Spleen (tissue), 11 donors: Measurements from ENCODE around the gene SUN2. TPM values are rescaled to one million over a fixed set of nuclear protein-coding genes. Genes with fewer than 3 reads are reported as not detected.

ENCODE experiments used
- DNase-seq: peaks from one replicate; pipeline ENCODE4 v3.0.0-alpha.2; 2020
- H3K27ac ChIP-seq, 8 donors: fragments of 200-600 bp; sonication (generic) in 7 of 8; 1 replicate in 4 of 8; 2 replicates in 4 of 8; pipeline versions ENCODE4 v1.5.0 to v1.8.0; 2016 to 2021; ENCODE audit warnings: inconsistent platforms in 4 of 8, mild to moderate bottlenecking in 4 of 8, moderate library complexity in 1 of 8
- H3K27me3 ChIP-seq, 7 donors: fragments of 200-600 bp; sonication (generic) in 6 of 7; replicated peaks in 1 of 7; 1 replicate in 4 of 7; 2 replicates in 3 of 7; pipeline versions ENCODE4 v1.5.0 to v1.8.0; 2016 to 2021; ENCODE audit warnings: inconsistent platforms in 3 of 7, mild to moderate bottlenecking in 1 of 7
- H3K36me3 ChIP-seq, 6 donors: fragments of 200-600 bp; sonication (generic) in 5 of 6; 1 replicate in 4 of 6; 2 replicates in 2 of 6; pipeline versions ENCODE4 v1.5.0 to v1.8.0; 2016 to 2021; ENCODE audit warnings: inconsistent platforms in 2 of 6
- H3K4me1 ChIP-seq, 6 donors: fragments of 200-600 bp; sonication (generic) in 5 of 6; 1 replicate in 3 of 6; 2 replicates in 3 of 6; pipeline versions ENCODE4 v1.5.0 to v1.8.0; 2016 to 2021; ENCODE audit warnings: inconsistent platforms in 3 of 6
- H3K4me3 ChIP-seq, 8 donors: fragments of 200-600 bp; sonication (generic) in 7 of 8; 1 replicate in 4 of 8; 2 replicates in 4 of 8; pipeline versions ENCODE4 v1.5.0 to v1.8.0; 2016 to 2021; ENCODE audit warnings: inconsistent platforms in 4 of 8, mild to moderate bottlenecking in 4 of 8, moderate library complexity in 2 of 8
- H3K9me3 ChIP-seq, 8 donors: fragments of 200-600 bp; sonication (generic) in 7 of 8; 1 replicate in 4 of 8; 2 replicates in 4 of 8; pipeline versions ENCODE4 v1.5.0 to v1.8.0; 2016 to 2021; ENCODE audit warnings: inconsistent platforms in 4 of 8
- POLR2A ChIP-seq, 3 donors: fragments of 450-650 bp; IDR thresholded peaks; one replicate each; pipeline ENCODE4 v1.5.1; 2017; ENCODE audit warnings: antibody characterized with exemption in 3 of 3, mild to moderate bottlenecking in 1 of 3
- POLR2AphosphoS5 ChIP-seq, 3 donors: sonication (generic); formaldehyde crosslinking; IDR thresholded peaks; one replicate each; pipeline ENCODE4 v1.5.1; 2017; ENCODE audit warnings: antibody characterized with exemption in 3 of 3
- WGBS, 5 donors: extraction: QIAGEN DNeasy Blood & Tissue Kit in 3 of 5; methylation state at CpG; one replicate each; pipeline versions ENCODE4 v1.1.5 to v1.1.7; 2013 to 2018; 5-methylcytosine and 5-hydroxymethylcytosine counted together
- intact Hi-C: fragments of 100-400 bp; cut with DNase I; formaldehyde crosslinking; loops from one replicate; pipeline ENCODE4 v1.15.0; 2023; ENCODE audit warnings: low total_unique reads
- polyA plus RNA-seq, 3 donors: library from polyadenylated mRNA; stranded (reverse); fragments of 200-250 nt; gene quantifications; one replicate each; pipeline ENCODE4 v1.2.1, GENCODE V29; 2013
- total RNA-seq, 7 donors: library from RNA; depleted of rRNA in 3 of 7; stranded (reverse); fragments of >200 nt in 3 of 7; fragmentation: NEBNext Ultra II Directional in 4 of 7; extraction: Animal tissue kit (Norgen Biotek cat#: 25700) in 4 of 7; gene quantifications; one replicate each; pipeline versions ENCODE4 v1.1.0 to v1.2.1, GENCODE V29; 2016 to 2021
- TF ChIP-seq, protein P1 (sequence below), 11 experiments: fragments of 200-600 bp in 7 of 11; fragments of 450-650 bp in 4 of 11; sonication (generic) in 4 of 11; IDR thresholded peaks in 8 of 11; conservative IDR thresholded peaks in 3 of 11; 1 replicate in 7 of 11; 2 replicates in 4 of 11; pipeline versions ENCODE4 v1.4.0 to v1.8.0; 2016 to 2021; ENCODE audit warnings: antibody characterized with exemption in 11 of 11, inconsistent platforms in 4 of 11, mild to moderate bottlenecking in 1 of 11
- donor health status: healthy with polysubstance abuse.
- donor health status: DM: no; HTN: no; CAD: no; lungs with moderate emphysema.
- donor health status: DM: no; HTN: no; CAD: no.
- donor health status: Bipolar disorder and iron deficiency.
- donor health status: healthy.
- donor health status: DM: no; HTN: no; CAD: no.
- donor health status: DM: yes; HTN: yes; CAD: no.

Gene SUN2
- total and polyA plus RNA-seq, 10 donors, result 35.4 to 455 (median 208) TPM

DNA sequence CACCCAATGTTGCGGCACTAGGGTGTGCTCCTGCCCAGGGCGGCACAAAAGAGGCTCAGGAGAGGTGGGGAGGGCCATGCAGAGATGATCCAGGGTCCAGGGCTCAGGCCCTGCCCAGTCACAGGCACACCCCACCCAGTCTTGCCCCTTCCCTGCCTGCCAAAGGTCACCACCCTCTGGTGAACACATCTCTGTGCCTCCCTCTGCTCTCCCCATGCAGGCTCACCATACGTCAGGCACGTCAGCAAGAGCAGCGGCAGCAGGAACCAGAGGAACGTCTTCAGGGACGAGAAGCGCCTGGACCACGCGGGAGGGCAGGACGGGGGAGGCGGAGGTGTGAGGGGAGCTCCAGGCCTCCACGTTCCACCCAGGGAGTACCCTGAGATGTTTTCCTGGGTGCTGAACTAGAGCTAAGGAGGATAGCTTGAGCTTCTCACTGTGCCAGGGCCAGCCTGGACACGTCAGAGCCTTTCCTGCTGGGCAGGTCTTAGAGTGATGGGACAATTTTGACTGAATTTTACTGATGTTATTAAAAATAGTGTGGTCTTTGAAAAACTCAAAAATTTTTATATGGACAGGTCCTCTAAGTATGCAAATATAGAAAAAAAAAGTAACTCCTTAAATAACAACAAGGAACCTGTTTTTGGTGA lies 7.2 kb downstream of the SUN2 start:
- Histone ChIP-seq H3K4me3 (no peak overlapping the region), H3K36me3 (peaks cover 12 to 100% (median 90%) of the 10 kb centered on the region in 6 donors), H3K27me3 (no peaks in the 10 kb centered on the region), H3K27ac (peak overlapping the region in 3 of 8 donors; percentile 5 to 51 (median 26)), H3K4me1 (peaks cover 25 to 63% (median 36%) of the 10 kb centered on the region in 6 donors), H3K9me3 (no peaks in the 10 kb centered on the region)
- DNase-seq, result no peak
- intact Hi-C loops, result no loop called here
- WGBS, 5 donors, result 85 to 88% (median 88%) methylated on average over 13 to 14 of the region's 14 CpGs
- TF ChIP-seq POLR2A (IDR thresholded peaks at IDR 0.05) (no peak), POLR2AphosphoS5 (IDR thresholded peaks at IDR 0.05) (peak; percentile 50 to 80 (median 51))

DNA sequence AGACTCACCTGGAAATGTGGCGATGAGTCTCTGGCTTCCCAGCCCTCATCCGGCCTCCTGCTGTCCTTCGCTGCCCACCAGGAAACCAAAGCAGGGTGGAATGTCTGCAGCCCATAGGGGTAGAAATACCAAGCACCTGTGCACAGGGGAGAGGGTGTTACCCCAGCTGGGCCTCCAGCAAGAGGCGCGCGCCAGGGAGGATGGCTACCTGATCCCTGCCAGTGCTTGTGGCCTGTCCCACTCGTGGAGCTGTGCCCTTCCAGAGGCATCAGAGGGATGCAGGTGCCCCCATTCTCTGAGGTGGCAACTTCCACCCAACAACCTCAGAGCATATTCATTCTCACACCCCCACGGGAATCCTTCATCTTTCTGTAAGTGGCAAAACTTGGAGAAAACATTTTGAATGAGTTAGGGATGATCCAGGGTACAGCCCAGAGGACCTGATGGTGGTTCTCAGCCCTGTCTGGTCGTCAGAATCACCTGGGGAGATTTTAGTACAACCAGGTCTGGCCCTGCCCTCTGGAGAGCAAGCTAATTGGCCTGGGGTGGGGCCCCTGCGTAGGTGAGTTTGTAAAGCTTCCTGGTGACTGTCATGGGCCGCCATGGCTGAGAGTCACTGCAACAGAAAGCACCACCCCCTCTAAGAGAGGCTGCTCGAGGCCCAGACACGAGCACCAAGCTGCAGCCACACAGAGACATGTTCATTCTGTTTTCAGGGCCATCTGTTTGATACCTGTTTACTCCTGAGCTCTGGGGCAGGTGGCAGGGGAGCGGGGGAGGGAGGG lies 9.9 kb downstream of the SUN2 start:
- no peak for DNase-seq
- Histone ChIP-seq H3K9me3 (no peaks in the 10 kb centered on the region), H3K4me3 (no peak overlapping the region), H3K27ac (peak overlapping the region in 2 of 8 donors; percentile 11 to 45), H3K4me1 (peaks cover 5 to 46% (median 10%) of the 10 kb centered on the region in 6 donors), H3K27me3 (no peaks in the 10 kb centered on the region), H3K36me3 (peaks cover 23 to 100% (median 100%) of the 10 kb centered on the region in 6 donors)
- 92 to 96% (median 94%) methylated on average over 10 to 14 of the region's 14 CpGs for WGBS, 5 donors
- intact Hi-C loops, result no loop called here
- TF ChIP-seq, protein P1, sequence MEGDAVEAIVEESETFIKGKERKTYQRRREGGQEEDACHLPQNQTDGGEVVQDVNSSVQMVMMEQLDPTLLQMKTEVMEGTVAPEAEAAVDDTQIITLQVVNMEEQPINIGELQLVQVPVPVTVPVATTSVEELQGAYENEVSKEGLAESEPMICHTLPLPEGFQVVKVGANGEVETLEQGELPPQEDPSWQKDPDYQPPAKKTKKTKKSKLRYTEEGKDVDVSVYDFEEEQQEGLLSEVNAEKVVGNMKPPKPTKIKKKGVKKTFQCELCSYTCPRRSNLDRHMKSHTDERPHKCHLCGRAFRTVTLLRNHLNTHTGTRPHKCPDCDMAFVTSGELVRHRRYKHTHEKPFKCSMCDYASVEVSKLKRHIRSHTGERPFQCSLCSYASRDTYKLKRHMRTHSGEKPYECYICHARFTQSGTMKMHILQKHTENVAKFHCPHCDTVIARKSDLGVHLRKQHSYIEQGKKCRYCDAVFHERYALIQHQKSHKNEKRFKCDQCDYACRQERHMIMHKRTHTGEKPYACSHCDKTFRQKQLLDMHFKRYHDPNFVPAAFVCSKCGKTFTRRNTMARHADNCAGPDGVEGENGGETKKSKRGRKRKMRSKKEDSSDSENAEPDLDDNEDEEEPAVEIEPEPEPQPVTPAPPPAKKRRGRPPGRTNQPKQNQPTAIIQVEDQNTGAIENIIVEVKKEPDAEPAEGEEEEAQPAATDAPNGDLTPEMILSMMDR (IDR thresholded peaks at IDR 0.05 in 8 of 11, conservative IDR thresholded peaks at IDR 0.05 in 3 of 11), result no peak
- TF ChIP-seq POLR2AphosphoS5 (IDR thresholded peaks at IDR 0.05), result peak in 2 of 3 donors; percentile 28 to 65

DNA sequence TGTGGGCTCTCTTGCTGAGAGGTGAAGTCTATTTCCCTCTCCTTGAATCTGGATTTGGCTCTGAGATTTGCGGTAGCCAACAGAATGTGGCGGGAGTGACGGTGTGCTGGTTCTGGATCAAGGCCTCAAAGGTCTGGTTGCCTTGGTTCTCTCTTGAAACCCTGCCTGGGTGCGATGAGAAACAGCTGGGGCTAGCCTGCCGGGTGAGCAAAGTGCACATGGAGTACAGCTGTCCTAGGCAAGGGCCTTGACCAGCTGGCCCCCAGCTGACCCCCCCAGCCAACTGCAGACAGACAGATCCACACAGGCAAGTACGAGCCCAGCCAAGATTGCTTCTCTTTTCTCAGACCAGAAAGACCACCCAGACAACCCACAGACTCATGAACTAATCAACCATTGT lies 10.8 kb downstream of the SUN2 start:
- Histone ChIP-seq H3K27ac (peak overlapping the region in 2 of 8 donors; percentile 11 to 45), H3K27me3 (no peaks in the 10 kb centered on the region), H3K4me1 (peaks cover 0 to 46% (median 7%) of the 10 kb centered on the region in 6 donors), H3K9me3 (no peaks in the 10 kb centered on the region), H3K36me3 (peaks cover 21 to 100% (median 100%) of the 10 kb centered on the region in 6 donors), H3K4me3 (no peak overlapping the region)
- TF ChIP-seq, protein P1 (IDR thresholded peaks at IDR 0.05 in 8 of 11, conservative IDR thresholded peaks at IDR 0.05 in 3 of 11), result no peak
- TF ChIP-seq POLR2AphosphoS5 (IDR thresholded peaks at IDR 0.05), result peak; percentile 13 to 40 (median 14)
- no peak for DNase-seq
- WGBS, 5 donors, result 86 to 100% (median 93%) methylated on average over 4 to 6 of the region's 6 CpGs
- intact Hi-C loops, result no loop called here

DNA sequence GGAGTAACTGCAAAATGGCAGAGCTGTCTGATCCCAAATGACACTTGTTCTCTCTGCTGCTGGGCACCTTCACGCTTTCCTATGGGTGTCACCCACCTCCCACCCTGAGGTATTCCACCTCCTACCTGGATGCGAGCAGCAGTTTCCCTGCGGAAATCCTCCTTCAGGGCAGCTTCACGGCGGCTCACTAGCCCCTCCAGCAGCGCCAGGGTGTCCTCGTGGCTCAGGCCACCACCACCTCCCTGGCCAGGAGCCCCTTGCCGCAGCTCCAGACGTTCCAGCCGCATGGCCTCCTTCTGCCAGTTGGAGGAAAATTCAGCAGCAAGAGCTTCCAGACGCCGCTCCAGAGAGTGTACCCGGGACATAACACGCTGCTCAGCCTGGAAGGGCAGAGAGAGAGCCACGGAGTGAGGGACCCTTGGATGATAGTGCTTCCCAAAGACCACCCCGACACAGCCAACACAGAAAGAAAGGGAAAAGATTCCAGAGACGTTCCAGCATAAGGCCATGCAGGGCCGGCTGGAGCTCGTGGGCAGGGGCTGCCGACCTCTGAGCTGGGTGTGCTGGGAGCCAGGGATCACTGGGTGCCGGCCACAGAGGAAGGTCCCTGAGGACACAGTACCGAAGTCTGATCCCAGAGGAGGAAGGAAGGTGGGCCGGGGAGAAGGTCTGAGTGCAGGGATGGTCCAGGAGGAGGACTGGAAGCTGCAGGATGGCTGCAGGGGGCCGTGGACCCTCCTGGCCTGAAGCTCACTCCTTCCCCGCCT lies 13.4 kb downstream of the SUN2 start:
- Histone ChIP-seq H3K27ac (peak overlapping the region in 1 of 8 donors; percentile 1), H3K4me3 (no peak overlapping the region), H3K4me1 (peaks cover 0 to 46% (median 14%) of the 10 kb centered on the region in 6 donors), H3K36me3 (peaks cover 28 to 100% (median 100%) of the 10 kb centered on the region in 6 donors), H3K9me3 (no peaks in the 10 kb centered on the region), H3K27me3 (no peaks in the 10 kb centered on the region)
- TF ChIP-seq, protein P1 (IDR thresholded peaks at IDR 0.05 in 8 of 11, conservative IDR thresholded peaks at IDR 0.05 in 3 of 11), result no peak
- TF ChIP-seq POLR2AphosphoS5 (IDR thresholded peaks at IDR 0.05), result peak; percentile 34 to 78 (median 41)
- intact Hi-C loops, result no loop called here
- DNase-seq, result no peak
- 93 to 97% (median 95%) methylated on average over 25 of the region's 25 CpGs for WGBS, 5 donors
